ENCODE data around the gene TMEM191C.
"Not testable (repeated sequence)": the region's sequence is repeated elsewhere in the genome, so short reads cannot be mapped to it uniquely, and the experiment has no call there.

Gene TMEM191C

DNA sequence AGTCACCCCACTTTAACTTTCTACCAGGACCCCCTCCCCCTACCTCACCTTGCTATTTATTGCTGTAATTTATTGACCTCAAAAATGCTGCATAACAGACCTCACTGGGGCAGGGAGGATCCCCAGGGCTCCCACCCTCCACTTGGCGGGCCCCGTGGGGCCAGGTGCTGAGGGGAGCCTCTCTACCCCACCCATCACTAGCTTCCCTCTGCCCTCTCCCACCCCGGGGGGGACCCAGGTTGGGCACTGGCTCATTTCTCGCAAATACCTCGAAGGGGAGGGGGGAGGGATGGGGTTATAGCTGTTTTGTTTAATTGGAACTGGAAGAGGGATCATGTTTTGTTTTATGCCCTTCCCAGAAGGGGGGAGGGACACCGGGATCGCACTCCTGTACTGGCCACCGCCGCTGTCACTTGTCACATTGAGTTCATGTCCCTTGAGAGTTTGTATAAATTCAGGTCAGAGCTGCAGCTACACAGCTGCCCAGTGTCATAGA lies 16.3 kb upstream of the TMEM191C start:
- no peak for DNase-seq (ENCODE audit: extremely low spot score)
- ChIA-PET POLR2A (no interaction called here), CTCF (no interaction called here)
- TF ChIP-seq, protein P1, sequence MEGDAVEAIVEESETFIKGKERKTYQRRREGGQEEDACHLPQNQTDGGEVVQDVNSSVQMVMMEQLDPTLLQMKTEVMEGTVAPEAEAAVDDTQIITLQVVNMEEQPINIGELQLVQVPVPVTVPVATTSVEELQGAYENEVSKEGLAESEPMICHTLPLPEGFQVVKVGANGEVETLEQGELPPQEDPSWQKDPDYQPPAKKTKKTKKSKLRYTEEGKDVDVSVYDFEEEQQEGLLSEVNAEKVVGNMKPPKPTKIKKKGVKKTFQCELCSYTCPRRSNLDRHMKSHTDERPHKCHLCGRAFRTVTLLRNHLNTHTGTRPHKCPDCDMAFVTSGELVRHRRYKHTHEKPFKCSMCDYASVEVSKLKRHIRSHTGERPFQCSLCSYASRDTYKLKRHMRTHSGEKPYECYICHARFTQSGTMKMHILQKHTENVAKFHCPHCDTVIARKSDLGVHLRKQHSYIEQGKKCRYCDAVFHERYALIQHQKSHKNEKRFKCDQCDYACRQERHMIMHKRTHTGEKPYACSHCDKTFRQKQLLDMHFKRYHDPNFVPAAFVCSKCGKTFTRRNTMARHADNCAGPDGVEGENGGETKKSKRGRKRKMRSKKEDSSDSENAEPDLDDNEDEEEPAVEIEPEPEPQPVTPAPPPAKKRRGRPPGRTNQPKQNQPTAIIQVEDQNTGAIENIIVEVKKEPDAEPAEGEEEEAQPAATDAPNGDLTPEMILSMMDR (IDR thresholded peaks at IDR 0.05; ENCODE audit: control extremely low read depth, extremely low read depth, low read depth, missing control alignments): no peak

DNA sequence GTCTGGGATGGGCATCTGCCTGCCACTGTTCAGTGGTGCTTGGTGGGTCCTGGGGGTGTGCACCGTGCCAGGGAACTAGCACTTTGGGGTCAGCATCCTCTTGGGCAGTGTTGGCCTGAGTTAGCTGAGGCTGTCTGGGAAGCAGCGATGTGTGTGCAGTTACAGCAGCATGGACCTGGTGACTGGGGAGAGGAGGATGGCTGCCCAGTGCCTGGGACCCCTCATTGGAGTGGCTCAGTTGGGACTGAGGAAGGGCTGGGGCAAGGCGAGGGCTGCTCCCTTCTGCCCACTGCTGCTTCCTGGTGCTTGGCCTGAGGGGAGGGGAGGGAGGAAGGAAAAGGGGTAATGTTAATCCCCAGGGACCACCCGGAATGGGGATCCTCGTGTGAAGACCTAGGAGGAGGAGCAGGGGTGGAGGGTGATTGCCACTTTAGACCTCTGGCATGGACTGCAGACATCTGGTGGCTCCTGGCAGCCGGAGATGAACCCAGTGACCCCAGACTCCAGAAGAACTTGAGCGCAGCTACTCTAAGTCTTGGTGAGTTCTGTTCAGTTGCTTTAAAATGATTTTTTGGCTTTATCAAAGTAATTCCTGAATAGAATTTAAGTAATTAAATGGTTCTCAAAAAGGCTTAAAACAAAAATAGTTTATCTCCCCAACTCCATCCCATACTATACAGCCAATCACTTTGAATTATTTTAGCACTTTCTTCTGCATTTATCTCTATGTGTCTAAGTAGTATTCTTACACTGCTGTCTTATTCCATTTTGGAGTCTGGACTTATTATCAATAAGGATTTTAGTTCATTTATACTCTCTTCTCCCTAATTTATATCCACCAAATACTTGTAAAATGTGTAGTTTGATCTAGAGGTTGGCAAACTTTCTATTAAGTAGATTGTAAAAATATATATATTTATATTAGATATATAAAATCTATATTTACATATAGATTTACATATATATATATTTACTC lies 15.4 kb upstream of the TMEM191C start:
- CTCF ChIA-PET: no interaction called here
- TF ChIP-seq, protein P1 (IDR thresholded peaks at IDR 0.05; ENCODE audit: control extremely low read depth, extremely low read depth, low read depth, missing control alignments): no peak
- no peak for DNase-seq (ENCODE audit: extremely low spot score)
- POLR2A ChIA-PET: no interaction called here

DNA sequence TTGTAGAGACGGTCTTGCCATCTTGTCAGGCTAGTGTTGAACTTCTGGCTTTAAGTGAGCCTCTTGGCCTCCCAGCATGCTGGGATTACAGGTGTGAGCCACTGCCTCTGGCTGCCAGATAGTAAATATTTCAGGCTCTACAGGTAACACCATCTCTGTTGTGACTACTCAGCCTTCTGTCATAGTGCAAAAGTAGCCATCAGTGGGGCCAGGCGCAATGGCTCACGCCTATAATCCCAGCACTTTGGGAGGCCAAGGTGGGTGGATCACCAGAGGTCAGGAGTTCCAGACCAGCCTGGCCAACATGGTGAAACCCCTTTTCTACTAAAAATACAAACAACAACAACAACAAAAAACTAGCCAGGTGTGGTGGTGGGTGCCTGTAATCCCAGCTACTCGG lies 14.5 kb upstream of the TMEM191C start:
- DNase-seq (ENCODE audit: extremely low spot score); CTCF ChIA-PET; POLR2A ChIA-PET: not testable (repeated sequence)

DNA sequence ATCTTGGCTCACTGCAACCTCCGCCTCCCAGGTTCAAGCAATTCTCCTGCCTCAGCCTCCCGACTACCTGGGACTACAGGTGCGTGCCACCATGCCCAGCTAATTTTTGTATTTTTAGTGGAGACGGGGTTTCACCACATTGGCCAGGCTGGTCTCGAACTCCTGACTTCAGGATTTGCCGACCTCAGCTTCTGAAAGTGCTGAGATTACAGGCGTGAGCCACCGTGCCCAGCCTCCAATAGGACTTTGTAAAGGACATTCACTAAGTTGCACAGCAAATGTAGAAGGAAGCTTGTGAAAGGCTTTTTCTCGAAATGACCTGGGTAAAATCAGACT lies 12.2 kb upstream of the TMEM191C start:
- CTCF ChIA-PET; DNase-seq (ENCODE audit: extremely low spot score); POLR2A ChIA-PET: not testable (repeated sequence)

DNA sequence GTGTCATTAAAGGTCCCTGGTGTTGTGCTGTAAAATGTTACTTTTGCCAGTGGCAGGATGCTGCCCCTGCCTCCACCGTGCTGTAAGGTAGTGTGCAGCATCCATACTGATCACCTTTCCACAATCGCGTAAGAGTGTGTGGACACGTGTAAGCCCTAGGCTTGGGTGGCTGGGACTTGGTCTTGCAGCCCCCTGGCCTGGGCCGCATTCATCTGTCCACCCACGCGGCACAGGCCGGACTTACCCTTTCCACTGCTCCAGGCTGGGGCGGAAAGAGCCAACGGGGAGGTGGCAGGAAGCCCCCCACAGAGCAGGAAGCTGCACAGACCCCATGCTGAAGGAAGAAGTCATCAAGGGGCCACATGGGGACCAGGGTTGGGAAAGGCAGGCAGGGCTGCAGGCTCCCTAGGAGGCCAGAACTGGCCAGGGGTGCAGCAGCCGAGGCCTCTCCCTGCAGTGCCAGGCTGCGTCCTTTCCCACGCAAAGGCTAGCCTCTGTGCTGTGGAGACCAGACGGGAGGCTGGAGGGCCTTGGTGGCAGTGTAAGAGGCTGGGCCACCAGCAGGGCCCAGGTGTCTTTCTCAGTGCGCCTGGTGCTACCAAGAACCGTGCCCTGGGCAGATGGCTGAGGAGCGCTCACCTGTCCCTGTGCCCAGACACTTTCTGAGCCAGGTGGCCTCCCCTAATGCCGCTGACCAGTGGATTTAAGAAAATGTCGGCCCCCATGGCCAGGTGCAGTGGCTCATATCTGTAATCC lies 11.7 kb upstream of the TMEM191C start:
- TF ChIP-seq, protein P1 (IDR thresholded peaks at IDR 0.05; ENCODE audit: control extremely low read depth, extremely low read depth, low read depth, missing control alignments): no peak
- ChIA-PET CTCF (interaction anchor here (1.2 to 2.5 kb wide), 2 partner anchors 7 to 191 kb away, joined by 3 to 9 read pairs; no protein-coding TSS in a partner anchor), POLR2A (no interaction called here)
- DNase-seq (ENCODE audit: extremely low spot score): no peak

DNA sequence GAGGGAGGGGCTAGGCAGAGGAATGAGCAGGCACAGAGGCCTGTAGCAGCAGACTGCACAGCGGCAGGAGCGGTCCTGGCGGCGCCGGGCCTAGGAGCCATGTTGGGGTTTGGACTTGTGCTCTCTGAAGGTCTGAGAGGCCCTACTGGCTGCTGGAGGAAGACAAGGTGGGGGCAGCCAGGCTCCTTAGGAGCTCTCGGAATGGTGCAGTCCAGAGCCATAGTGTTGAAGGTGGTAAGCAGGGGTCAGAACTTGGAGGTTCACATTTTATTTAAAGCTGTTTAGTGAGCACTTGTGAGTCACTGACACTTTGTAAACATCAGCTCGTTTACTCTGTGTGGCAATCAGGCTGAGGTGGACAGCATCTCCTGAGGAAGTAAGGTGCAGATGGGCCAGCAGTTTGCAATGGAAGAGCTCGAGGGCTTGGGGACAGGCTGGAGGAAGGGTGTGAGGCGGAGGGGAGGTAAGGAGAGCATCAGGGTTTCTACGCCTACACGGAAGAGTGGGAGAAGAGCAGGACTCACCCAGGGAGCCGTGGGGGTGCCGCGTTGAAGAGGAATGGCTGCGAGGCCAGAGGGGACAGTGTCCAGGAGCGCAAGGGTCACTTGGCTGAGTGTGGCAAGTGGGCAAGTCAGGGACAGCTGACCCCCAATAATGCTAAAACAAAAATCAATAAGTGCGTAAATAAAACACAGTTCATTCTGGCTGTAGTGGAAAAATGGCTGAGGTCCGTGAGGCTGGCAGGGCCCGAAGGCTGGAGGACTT lies 10.0 kb upstream of the TMEM191C start:
- CTCF ChIA-PET: interaction anchor here (1.2 to 2.5 kb wide), 2 partner anchors 9 to 189 kb away, joined by 3 to 9 read pairs; no protein-coding TSS in a partner anchor
- POLR2A ChIA-PET: no interaction called here

DNA sequence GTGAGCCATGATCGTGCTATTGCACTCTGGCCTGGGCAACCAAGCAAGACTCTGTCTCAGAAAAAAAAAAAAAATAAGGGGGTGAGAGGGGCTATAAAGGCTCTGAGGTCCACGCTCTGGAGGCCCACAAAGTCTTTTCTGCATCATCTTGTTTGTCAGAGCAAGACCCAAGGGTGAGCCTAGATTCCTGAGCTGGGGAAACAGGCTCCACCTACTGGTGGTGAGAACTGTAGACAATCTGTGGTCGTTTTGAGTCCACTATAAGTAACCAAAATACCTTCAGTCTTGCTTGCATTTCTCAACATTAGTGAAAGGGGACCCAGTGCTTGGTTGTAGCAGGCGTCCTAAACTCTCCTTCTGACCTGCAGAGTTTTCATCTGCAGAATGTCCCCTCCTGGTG lies 4.5 kb upstream of the TMEM191C start:
- DNase-seq (ENCODE audit: extremely low spot score); POLR2A ChIA-PET; CTCF ChIA-PET: not testable (repeated sequence)

More for the DNA sequence above, 10.0 kb upstream of the TMEM191C start:
- DNase-seq (ENCODE audit: extremely low spot score): no peak
- TF ChIP-seq, protein P1 (IDR thresholded peaks at IDR 0.05; ENCODE audit: control extremely low read depth, extremely low read depth, low read depth, missing control alignments): no peak

DNA sequence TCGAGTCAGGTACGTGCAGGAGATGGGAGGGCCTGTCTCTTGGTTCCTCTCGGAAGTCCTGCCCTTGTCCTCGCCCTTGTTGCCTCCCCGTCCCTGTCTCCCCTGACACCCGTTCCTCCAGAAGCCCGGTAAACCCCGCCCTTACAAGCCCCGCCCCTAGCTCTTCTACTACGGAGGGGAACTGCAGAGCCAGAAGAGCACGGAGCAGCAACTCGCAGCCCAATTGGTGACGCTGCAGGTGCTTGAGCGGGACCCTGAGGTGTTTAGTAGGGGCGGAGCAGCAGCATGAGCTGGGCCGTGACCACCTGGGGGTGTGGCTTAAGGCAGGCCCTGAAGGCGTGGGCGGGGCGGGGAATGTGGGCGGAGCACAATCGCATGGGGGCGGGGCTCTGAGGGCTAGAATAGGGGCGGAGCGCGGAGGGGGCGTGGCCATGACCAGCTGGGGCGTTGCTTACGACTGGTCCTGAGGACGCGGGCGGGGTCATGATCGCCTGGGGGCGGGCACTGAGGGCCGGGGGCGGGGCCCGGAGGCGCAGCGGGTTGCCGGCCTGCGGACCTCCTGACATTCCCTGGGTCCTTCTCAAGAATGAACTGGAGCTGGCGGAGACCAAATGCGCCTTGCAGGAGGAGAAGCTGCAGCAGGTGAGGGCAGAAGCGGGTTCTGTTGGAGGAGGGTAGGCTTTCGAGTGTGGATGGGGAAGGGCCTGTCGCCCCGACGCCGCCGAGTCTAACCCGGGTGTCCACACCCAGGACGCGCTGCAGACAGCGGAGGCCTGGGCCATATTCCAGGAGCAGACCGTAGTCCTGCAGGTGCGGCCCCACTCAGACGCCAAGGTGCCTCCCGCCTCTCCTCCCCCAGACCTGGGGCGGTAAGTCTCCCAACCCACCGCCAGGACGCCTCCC lies 1.3 kb downstream of the TMEM191C start:
- DNase-seq (ENCODE audit: extremely low spot score); CTCF ChIA-PET; POLR2A ChIA-PET: not testable (repeated sequence)

DNA sequence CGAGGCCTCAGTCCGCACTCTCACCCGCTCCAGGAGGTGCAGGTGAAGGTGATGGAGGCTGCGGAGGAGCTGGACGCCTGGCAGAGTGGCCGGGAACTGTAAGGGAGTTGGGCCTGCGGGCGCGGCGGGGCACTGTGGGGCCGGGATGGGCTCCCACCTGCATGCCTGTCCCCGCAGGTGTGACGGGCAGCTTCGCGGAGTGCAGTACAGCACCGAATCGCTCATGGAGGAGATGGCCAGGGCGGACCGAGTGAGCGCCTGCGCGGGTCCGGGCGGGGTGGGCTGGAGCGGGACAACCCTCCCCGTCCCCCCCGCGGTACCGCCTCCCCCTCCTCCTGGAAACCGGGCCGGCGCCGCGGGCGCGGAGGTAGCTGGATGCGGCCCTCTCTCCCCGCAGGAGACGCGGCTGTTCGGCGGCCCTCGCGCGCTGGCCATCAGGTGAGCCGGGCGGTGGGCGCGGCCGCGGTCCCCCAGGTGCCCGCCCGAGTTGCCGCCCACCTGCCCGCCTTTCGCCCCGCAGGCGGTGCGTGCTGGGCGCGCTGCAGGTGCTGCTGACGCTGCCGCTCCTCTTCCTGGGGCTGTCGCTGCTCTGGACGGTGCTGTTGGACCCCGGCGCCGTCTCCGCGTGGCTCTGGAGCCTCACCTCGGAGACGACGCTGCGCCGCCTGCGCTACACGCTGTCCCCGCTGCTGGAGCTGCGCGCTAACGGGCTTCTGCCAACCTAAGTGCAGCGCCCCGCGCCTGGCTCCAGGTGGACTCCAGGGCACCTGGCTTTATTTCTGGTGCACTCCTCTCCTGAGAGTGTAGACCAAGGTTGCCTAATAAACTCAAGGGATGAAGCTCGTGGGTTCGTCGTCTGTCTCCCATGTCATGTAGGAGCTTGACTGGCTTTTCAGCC lies 2.2 kb downstream of the TMEM191C start:
- CTCF ChIA-PET; DNase-seq (ENCODE audit: extremely low spot score); POLR2A ChIA-PET: not testable (repeated sequence)

DNA sequence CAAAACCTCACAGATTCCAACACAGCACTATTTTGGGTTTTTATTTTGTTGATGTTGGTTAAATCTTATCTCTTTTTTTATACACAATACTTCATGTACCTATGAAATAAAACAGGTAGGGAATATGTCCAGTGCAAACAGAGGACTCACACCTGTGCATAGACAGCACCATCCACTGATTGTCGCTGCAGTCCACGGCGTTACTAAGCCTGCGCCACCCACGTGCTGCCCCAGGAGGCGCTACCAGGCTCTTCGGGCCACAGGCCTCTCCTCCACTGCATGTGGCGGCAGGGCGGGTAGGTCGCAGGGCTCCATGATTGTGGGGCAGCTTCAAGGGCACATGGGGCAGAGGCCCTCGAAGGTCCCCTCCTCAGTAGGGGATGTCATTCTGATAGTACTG lies 5.8 kb downstream of the TMEM191C start:
- POLR2A ChIA-PET; DNase-seq (ENCODE audit: extremely low spot score); CTCF ChIA-PET: not testable (repeated sequence)
